HG03159 (cell line): Measurements from ENCODE around the gene MAK.
"Not testable (repeated sequence)": the region's sequence is repeated elsewhere in the genome, so short reads cannot be mapped to it uniquely, and the experiment has no call there.

ENCODE experiments used
- ATAC-seq: cut with Tn5 transposase; IDR thresholded peaks from one replicate; pipeline ENCODE4 v1.9.1; 2021; ENCODE audit warnings: mild to moderate bottlenecking, moderate library complexity; ENCODE audit not compliant: unreplicated experiment

MAK gene

GRCh38 chr6:10854922-10855632 lies 16.7 kb upstream of the MAK start:
- ATAC-seq, result no peak

- ATAC-seq, result not testable (repeated sequence)
Measured at GRCh38 chr6:10853849-10854300, 15.5 kb upstream of the MAK start.

- ATAC-seq, result no peak
Measured at GRCh38 chr6:10852361-10852960, 14.1 kb upstream of the MAK start.

- no peak for ATAC-seq
Measured at GRCh38 chr6:10850728-10851127, 12.4 kb upstream of the MAK start.

GRCh38 chr6:10849901-10850300 lies 11.6 kb upstream of the MAK start:
- no peak for ATAC-seq

GRCh38 chr6:10847684-10848083 lies 9.3 kb upstream of the MAK start:
- ATAC-seq, result no peak

- no peak for ATAC-seq
Measured at GRCh38 chr6:10843554-10843953, 5.2 kb upstream of the MAK start.

GRCh38 chr6:10838794-10839333 lies 525 bp upstream of the MAK start:
- ATAC-seq, result peak; percentile 69

- no peak for ATAC-seq
Measured at GRCh38 chr6:10837622-10837994, 731 bp downstream of the MAK start.

GRCh38 chr6:10837009-10837621 lies 1.2 kb downstream of the MAK start:
- no peak for ATAC-seq

GRCh38 chr6:10834823-10835222 lies 3.5 kb downstream of the MAK start:
- ATAC-seq, result no peak

- no peak for ATAC-seq
Measured at GRCh38 chr6:10831609-10832008, 6.7 kb downstream of the MAK start.

GRCh38 chr6:10824819-10825218 lies 13.5 kb downstream of the MAK start:
- no peak for ATAC-seq

- no peak for ATAC-seq
Measured at GRCh38 chr6:10824297-10824696, 14.0 kb downstream of the MAK start.

GRCh38 chr6:10814176-10814575 lies 24.2 kb downstream of the MAK start:
- ATAC-seq, result not testable (repeated sequence)

- ATAC-seq, result no peak
Measured at GRCh38 chr6:10809098-10809497, 29.2 kb downstream of the MAK start.

GRCh38 chr6:10808376-10808775 lies 30.0 kb downstream of the MAK start:
- no peak for ATAC-seq

- peak; percentile 88 for ATAC-seq
Measured at GRCh38 chr6:10801224-10801848, 37.0 kb downstream of the MAK start.

- ATAC-seq, result no peak
Measured at GRCh38 chr6:10800810-10801209, 37.5 kb downstream of the MAK start.

GRCh38 chr6:10794239-10794638 lies 44.1 kb downstream of the MAK start:
- no peak for ATAC-seq

GRCh38 chr6:10793695-10794094 lies 44.6 kb downstream of the MAK start:
- ATAC-seq, result no peak

GRCh38 chr6:10793035-10793434 lies 45.3 kb downstream of the MAK start:
- ATAC-seq, result no peak
